NCI-H1092 (cell line): ENCODE measurements around the gene TNFAIP1.

Experiments
- DNase-seq: peaks from one replicate; lab custom pipeline; 2025; lab: John Stamatoyannopoulos, UW

The TNFAIP1 gene

DNA sequence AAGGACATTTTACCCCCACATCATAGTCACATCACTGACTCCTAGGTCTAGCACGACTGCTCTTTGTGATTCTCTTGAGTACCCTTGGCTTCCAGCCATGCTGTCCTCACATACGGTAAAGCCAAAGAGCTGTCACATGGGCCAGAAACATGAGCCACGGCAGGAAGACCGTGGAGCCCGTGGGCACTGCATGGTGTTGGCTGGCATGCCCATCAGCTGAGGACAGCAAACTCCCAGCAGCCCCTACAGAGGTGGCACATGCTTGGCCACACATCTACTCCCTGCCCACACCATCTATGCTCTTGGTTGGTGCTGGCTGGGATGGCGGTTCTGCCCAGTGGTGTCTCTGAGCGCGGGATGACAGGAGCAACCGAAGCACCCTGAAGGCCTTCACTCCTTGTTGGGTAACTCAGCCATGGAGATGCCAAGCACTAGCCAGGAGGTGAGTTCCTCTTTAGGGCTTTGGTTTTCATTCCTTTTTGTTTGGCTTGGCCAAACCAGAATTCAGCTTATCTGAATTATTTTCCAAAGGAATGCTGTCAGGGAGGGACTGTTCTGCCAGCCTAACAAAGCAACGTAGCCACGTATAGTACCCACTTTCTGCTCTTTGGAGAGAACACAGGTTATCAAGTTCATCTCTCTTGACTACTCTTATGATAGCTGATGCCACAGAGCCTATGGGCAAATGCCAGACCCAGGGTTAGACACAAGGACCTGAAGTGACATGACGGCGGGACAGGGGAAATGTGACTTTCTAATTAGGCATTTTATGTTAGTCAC, 10.0 kb downstream of the TNFAIP1 start:
- no peak for DNase-seq

DNA sequence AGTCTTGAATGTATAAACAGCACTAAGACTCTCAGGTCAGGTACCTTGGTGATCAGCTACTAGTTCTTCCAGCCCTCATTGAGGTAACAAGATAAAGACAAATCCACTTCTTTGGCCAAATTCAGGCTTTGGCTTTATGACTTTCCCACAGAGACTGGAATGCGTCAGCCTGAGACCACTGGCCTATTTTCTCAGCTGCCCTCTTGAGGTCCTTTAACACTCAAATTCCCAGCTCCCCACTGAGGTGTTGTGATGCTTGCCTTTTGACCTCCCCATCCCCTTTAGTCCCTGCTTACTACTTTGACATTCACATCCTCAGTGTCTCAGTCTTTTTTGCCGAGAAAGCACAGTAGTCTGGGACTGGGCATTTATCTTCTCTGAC, 10.6 kb downstream of the TNFAIP1 start:
- DNase-seq, result no peak

DNA sequence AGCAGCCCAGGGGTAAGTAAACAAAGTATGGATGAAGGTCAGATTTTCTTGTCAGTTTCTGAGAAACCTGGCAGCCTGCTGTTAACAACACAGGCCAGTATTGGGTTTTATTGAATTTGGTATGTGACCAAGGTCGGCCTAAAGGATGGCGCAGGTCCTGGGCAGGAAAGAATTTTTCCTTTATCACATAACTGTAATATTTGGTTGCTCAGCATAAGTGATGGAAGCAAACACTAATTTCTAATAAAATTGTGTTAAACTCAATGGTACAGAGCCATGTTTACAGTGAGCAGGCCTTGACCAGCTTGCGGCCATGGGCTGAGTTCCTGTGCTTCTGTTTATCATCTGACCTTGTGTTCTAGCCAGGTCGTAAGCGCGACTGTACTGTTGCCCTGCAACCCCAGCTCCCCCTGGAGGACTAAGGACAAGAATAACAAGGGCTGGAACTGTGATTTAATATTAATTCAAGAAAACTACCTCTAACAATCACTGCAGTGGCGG, 11.2 kb downstream of the TNFAIP1 start:
- no peak for DNase-seq

DNA sequence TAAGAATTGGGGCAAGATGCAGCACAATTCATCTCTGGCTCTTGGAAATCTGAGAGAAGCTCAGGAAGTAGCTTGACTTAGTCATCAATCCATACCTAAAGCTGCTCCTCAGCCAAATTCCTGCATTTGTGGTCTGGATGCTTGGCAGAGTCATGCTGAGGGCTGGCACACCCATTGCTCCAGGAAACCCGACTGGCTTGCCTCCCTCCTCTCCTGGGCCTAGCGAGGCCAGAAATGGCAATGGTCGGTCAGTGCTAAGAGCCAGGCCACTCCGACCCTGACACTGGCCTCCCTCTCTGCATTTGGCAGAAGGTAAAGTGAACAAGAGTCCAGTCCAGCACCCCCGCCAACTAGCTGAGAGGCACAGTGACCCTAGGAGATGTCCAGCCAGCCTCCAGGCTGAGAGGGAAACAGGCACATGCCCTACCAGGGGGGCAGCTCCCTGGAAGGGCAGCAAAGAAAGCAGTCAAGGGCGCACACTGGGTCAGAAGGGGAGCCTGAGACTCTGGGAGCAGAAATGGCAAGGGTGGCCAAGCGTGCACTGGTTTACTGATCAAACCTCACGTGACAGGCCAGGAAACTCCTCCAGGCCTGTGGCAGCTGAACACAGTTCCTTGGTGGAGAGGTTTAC, 11.8 kb downstream of the TNFAIP1 start:
- DNase-seq, result no peak

DNA sequence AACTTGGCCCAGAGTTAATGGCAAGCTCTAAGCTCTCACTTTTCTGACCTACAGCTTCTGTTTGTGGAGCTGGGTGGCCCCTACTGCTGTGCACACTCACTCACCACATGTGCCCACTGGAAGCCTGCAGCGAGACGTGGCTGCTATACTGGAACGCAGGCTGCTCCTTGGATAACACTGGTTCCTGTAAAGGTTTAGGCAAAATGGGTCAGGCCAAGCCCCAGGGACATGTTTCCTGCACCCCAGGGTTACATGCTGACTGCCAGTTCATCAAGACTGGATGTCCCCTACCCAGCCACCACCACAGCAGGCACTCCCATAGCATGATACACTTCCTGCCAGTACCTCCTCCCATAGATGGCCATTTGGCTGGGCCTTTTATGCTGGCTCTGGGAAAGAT, 13.4 kb downstream of the TNFAIP1 start:
- no peak for DNase-seq

DNA sequence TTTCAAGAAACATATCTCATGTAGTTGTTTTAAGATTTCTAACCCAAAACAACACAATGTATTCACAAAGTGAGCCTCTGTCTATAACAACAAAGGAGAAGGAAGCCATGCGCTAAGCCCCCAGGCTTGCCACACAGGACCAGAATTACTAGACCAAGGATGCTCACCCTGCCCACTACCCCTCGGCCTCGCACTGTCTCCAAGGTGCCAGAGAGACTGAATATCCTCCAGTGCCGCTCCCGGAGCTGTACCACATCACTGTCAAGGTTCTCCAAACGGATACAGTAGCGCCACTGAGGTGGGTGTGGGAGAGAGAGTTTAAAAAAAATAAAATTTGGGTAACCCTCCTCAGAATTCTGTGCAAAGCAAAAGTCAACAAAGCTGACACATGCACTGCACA, 14.7 kb downstream of the TNFAIP1 start:
- no peak for DNase-seq

DNA sequence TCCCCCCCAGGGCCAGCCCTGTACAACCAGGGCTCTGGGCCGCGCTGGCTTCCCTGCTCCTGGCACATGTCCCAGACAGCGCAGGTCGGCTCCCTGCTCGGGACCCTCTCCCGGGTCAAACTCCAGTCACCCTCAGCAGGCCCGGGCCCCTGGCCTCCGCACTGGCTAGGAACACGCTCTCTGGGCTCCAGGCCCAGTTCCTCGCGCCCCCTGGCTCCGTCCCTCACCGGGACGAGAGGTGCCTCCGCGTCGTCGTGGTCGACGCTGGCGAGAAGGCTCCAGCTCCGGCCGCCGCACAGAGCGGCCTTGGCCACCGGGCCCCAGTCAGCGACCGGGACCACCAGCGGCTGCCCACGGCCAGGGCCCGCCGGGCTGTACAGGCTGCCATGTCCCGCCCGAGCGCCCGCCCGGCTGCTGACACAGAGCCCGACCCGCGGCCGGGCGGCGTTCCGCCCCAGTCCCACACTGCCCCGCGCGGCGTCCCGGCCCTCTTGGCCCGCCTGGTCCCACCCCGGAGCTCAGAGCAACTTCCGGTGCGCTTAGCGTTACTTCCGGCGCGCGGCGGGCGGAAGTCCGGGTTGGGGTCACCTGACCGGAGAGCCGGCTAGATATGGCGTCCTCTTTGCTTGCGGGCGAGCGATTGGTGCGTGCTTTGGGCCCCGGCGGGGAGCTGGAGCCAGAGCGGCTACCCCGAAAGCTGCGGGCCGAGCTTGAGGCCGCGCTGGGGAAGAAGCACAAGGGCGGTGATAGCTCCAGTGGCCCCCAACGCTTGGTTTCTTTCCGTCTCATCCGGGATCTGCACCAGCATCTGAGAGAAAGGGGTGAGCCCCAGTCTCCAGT, 21.7 kb downstream of the TNFAIP1 start, which contains the start of gene POLDIP2:
TSS of gene POLDIP2 (minus strand) at position 467 of the 840 bp plus-strand sequence. CDS start at position 388, 79 bp downstream.
- peak; percentile 91 for DNase-seq

DNA sequence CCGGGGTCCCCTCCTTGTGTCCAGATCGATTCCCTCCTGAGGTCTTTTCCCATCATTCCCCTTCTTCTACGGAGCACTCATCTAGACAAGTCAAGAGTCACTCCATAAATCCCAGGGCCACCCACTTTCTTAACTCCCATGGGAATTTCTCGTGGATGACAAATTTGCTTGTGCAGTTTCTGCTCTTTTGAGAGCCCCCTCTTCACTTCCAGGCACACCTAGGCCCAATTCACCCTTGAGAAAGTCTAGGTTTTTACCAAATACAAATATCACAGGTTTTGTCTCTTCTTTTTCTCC, 22.3 kb downstream of the TNFAIP1 start:
- DNase-seq, result no peak

DNA sequence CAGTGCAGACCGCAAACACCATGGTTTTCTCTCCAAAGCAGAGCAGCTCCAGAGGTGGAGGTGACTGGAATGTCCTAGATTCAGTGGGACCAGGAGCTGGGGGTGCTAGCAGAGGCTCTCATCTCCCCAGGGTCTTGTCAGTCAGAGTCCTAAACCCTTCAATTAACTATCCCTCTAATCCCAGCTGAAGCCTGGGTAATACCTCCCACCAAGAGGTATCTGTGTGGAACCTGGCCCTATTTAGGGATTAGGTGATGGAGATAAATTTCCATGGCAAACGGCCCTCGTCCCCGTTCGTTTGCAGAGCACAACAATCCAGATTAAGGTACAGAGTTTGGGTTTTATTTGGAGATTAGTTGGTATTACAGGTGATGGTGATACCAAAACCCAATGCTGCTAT, 27.6 kb downstream of the TNFAIP1 start:
- DNase-seq, result no peak

DNA sequence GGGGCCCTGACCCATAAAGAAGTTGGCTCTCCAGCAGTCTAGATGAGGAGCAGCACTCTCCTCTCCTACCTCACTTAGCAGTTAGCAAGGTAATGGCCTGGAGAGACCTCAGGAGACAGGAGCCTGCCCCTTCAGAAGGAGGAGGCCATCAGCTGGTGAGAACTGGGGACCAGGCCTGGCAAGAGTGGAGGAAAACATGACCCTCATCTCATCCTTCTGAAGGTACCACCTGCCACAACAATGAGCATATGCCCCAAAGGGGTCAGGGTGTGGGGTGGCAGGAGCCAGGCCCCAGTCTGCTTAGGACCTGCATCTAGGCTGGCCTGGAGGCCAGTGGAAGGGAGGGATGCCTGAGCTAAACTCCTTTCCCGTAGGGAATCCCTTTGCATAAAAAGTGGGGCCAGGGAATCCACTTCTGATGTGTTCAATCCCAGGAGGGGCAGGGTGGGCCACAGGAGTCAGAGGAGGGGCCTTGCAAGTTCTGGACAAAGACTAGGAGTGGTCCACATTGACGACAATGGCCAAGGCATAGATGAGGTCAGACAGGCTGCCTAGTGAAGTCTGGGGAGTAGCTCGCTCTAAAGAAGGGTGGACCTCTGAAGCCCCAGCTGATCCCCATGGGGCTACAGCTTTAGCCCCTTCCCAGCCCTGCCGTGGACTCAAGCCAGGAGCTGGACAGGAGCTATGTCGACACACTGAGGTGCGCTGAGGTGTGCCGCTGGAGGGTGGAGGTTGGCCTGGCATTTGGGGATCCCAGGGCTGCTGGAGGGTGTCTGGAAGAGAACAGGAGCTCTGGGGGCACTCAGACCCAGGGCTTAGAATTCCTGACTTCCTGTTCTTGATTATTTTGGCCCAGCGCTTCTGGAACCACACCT, 28.5 kb downstream of the TNFAIP1 start:
- DNase-seq, result no peak

DNA sequence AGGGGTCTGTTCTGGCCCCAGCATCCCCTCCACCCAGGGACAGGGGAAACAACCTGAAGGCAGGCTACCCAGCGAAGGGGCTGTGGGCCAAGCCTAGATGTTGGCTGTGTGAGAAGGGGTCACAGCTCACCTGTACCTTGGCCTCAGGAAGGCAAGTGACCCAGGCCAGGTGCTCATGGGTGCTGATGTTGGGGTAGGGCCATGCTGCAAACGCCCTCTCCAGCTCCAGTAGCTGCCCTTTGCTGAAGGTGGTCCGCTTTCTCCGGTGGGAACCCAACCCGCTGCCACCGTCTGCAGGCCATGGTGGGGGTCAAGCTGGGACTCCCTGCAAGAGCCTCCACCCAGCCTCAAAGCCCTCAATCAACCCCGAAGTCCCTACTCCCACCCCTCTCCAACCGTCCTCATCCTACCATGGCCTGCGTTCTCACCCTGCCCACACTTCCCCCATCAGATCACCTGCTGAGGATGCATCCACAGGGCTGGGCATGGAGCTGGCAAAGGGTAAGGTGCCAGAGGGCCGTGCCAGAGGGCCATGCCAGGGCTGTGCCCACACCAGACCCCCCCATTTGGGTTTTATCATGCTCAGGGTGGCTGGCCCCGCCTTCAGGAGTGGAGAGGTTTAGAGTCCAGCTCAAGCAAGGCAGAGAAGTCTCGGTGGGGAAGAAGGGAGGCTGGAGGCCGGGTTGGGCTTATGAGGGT, 29.3 kb downstream of the TNFAIP1 start, which contains the start of gene SEBOX:
TSS of gene SEBOX (minus strand) at position 535 of the 699 bp plus-strand sequence. CDS start at position 487, 48 bp downstream.
- no peak for DNase-seq

DNA sequence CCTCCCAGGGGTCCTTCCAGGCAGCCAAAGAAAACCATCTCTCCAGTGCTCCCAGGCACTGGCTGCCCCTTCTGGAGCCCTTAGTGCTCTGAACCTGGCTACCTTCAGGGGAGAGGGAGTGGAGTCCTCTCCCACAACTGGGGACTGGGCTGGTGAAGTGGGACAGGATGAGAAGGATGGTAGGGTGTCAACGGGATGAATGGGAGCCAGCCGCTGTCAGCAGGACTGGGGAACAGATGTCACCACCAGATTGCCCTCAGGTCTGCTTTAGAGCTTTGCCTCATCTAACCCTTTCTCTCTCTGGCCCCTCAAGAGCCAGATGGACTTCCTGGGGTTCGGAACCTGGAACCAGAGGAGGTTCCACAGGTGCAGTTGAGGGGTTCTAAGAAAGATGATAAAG, 29.9 kb downstream of the TNFAIP1 start:
- no peak for DNase-seq

DNA sequence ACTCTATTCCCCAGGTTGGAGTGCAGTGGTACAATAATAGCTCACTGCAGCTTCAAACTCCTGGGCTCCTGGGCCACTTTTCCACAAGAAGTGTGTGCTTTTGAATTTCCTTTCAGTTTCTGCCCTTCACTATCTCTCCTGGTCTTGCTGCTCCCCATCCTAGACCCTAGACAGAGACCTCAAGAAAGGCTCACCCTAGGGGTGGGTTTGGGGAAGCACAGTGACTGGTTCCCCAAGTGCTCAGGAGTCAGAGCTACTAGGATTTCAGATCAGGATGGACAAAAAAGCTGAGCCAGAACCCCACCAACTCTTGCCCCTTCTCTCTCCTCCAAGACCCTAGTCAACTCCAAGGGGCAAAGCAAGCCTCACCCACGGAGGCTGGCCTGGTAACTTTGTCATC, 31.0 kb downstream of the TNFAIP1 start:
- DNase-seq, result no peak

DNA sequence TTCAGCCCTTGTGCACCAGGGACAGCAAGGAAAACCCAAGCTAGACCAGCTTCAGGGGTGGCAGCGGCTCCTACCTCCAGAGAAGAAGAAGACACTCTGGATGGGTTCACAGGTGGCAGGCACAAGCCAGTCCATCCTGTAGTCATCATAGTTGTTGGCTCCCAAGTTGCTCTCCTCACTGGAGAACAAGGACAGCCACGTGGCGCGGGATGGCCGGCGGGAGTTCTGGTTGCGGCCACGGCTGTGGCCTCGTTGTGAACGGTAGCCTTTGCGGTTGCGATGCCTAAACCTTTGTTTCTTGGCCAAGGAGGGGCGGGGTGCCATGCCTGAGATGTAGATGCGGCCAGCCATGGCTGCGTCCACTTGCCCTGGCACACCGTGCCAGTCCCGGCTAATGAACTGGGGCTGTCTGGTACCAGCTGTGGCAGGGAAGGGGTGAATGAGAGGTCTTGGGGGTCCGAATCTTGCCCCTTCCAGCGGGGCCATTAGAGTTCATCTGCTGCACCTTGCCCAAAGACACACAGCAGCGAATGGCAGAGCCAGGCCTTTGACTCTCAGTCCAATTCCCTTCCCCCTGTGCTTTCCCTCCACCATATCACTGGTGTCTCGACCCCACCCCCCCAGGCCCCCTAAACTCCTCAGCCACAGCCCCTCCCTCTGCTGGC, 32.2 kb downstream of the TNFAIP1 start:
- DNase-seq, result no peak

DNA sequence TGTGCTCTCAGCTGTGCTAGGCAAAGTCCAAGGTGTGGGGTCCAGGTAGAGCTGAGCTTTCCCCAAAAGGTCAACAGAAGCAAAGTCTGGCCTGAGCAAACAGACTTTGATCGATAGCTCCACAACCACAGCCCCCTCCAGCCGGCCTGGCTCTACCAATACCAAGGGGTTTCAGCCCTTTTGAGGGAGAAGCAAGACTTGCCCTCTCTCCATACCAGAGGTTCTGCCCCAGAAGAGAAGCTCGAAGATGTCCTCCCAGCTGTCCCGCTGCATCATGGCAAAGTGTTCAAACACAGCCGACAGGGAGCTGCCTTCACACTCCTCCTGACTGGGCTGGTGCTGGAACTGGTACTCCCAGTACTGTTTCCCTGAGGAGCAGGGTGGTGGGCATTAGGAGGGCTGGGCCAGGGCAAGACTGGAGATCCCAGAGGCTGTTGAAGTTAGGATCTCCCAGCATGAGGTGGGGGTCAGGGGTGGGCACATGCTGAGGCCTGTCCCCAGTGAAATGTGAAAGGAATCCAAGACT, 32.8 kb downstream of the TNFAIP1 start:
- DNase-seq, result no peak

DNA sequence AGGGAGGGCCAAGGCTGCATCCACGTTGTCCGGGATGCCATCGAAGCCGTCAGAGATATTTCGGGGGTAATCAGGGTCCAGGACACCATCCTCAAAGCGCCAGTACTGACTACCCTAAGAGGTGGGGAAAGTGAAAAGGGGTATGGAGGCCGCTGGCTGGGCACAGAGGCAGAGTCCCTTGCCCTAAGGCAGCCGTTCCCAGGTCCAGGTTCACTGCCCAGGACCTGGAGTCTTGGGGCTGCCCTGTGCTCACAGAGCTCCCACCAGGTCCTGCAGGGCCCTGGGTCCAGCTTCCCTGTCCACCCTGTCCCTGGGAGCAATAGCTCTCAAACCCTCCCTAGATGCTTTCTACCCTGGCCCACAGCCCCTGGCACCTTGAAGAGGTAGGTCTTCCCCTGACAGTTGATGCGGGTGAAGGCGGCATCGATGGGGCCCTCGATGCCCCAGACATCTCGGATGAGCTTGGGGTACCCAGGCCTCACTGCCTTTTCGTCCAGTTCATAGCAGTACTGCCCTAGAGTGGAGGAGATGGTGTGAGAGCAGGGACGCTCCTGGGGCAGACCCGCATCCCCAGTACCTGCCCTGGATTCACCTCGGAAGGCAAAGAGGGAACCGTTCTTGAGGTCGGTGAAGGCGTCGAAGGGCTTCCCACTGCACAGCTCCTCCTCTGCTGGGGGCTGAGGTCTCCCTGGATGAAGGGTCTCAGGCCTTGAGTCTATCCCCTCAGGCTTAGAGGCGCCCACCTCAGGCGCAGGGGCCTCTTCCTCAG, 33.5 kb downstream of the TNFAIP1 start:
- DNase-seq, result no peak

DNA sequence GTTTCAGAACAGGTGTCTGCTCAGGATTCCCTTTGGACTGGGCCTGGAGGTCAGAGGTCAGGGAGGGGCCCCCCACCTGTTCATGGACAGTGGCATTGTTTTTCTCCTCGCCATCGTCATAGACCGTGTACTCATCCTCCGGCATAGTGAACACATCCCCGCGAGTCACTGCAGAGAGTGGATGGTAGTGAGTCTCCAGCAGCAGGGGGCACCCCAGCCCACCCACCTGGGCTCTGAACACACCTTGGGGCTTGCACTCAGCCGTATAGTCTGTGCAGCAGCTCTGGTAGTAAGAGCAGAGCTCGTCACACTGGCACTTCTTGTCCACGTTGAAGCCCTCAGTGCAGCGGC, 34.1 kb downstream of the TNFAIP1 start:
- no peak for DNase-seq

DNA sequence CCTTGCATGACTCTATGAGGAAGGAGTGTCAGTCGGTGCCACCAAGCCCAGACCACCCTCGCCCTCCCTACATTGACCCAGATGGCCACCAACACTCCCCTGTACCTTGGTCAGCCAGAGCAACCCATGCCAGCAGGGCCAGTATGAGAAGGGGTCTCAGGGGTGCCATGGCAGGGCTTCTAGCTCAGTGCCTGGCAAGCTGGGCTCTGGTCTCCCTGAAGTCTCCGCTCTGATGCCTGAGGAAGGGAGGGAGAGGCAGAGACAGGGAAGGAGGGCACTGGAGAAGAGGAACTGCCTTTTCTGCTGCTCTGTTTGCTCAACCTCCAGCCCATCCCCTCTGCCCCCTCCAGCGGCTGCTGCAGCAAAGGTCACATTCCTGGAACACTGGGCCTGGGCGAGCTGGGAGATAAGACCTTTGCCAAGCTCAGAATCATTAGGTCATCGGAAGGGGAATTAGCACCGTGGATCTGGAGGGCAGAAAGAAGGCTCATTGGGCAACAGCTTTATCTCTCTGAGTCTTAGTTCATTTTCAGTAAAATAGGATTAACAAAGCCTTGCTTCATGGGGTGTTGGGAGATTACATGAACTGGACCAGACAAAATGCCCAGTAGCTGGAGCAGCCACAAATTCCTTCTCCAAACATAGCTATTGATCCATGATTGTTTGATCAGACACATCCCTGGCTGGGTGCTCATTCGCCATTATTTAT, 34.6 kb downstream of the TNFAIP1 start, which contains the start of gene VTN:
TSS of gene VTN (minus strand) at position 273 of the 709 bp plus-strand sequence. CDS start at position 169, 104 bp downstream.
- no peak for DNase-seq

DNA sequence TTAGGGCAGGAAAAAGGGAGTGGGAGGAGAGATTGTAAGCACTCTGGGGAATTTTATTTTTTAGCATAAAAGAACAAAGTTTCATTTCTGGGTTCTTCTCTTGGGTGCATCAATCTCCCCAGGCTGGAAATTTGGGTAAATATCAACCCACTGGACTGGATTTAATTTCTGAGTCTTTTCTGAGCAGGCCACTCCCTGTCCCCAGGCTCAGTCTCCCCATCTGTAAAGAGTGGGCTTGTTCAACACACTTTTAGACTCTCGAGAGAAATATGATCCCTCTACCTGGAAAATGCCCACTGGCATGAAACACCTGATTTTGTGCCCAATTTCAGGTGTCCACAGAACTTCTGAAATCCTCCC, 35.2 kb downstream of the TNFAIP1 start:
- no peak for DNase-seq
